HG03571 (cell line): ENCODE data around the gene POLE3.
A peak's percentile ranks its signal among the peaks of the same experiment; 100 is the strongest.
"Not testable (repeated sequence)": the region's sequence is repeated elsewhere in the genome, so short reads cannot be mapped to it uniquely, and the experiment has no call there.

ENCODE experiments used
- ATAC-seq: cut with Tn5 transposase; IDR thresholded peaks from one replicate; pipeline ENCODE4 v1.9.1; 2021; ENCODE audit not compliant: unreplicated experiment

Gene POLE3

DNA sequence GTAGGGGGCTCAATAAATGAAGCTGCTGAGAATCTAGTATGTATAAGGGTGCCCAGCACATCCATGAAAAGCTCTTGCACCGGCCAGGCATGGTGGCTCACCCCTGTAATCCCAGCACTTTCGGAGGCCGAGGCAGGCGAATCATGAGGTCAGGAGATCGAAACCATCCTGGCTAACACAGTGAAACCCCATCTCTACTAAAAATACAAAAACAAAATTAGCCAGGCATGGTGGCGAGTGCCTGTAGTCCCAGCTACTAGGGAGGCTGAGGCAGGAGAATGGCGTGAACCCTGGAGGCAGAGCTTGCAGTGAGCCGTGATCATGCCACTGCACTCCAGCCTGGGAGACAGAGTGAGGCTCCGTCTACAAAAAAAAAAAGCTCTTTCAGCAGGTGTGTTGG, 4.1 kb downstream of the POLE3 start:
- ATAC-seq = not testable (repeated sequence)

DNA sequence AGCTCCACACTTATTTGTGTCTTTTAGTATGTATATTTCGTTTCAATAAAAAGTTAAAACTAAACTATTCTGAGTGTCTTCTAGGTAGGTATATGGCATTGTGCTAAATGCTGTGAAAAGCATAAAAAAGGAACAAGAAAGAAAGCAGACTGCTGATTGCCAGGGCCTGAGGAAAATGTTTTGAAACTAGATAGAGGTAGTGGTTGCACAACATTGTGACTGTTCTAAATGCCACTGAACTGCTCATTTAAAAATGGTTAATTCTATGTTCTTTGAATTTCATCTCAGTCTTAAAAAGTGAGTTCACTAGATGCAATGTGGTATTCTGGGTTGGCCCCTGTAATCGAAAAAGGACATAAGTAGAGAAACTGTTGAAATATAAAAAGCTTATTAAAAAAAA, 6.8 kb downstream of the POLE3 start:
- no peak for ATAC-seq

DNA sequence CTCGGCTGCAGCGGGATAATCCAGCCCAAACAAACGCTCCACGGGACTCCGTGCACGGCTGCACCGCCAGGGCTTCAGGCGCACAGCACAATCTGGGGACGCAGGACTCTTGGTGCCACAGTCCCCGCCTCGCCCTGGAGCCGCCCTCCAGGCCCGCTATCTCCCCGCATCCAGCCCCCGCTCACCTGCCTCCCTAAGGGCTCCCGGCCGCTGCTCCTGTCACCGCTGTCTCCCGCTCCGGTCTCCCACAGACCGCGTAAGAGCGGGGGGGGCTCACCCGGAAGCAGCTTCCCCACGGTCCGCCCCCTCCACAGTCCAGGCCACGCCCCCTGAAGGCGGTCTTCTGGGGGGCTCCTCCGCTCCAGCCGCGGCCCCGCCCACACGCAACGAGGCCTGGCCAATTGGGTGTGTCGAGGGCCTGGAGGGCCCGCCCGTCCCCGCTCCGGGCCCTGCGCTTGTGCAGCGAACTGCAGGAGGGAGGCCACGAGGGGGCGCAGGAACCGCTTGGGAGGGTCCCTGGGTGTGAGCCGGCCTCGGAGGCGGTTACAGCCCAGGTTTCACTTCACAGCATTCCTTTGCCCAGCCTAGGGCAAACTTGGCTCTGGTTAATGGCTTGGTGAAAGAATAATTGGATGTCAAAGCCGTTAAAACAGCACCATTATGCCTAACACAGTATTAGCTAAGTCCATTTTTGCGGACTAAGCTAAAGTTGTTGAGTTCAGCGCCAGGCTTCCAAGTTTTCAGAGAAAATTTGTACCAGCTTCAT, 9.3 kb downstream of the POLE3 start, which contains the start of gene ALAD:
TSS of gene ALAD (minus strand) at position 258 of the 766 bp plus-strand sequence. CDS start 7,725 bp downstream, outside the sequence.
- peak; percentile 99 for ATAC-seq

DNA sequence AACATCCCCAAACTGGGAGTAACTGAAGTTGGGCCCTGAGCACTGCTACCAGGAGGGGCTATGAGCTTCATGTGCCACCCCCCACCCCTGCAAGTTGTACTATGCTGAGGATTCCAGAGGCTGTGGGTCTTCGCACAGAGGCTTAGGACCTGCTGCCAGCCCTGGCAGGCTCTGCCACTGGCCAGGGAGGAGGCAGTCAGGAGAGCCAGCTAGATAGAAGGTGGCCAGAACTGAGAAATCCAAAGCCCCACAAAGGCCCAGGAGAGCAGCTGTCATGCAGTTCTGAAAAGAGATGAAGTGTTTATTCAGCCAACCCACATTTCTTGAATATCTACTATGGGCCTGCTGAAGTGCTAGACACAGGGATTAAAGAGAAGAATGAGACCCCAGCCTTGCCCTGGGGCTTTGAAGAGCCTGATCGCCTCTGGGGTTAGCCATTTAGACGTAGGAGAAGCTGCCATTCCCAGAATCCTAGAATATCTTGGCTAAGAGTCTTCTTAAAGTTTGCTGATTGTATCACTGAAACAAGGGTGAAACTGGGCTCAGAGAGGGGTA, 10.8 kb downstream of the POLE3 start:
- no peak for ATAC-seq

DNA sequence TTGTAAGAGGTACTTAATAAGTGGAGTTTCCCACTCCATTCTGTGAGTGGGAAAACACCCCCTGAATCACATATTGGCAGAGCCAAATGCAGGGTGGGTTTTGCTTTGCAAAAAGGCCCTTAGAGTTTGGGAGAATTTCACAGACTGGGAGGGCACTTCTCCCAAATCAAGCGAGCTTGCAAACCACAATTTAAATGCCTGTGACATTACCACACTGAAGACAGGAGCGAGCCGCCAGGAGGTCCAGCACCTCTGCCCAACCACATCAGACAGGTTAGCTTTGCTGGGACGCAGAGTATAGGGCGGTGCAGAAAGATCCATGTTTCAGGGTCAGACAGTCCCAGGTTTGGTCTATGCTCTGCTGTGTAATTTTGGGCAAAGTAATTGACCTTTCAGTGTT, 11.7 kb downstream of the POLE3 start:
- no peak for ATAC-seq

DNA sequence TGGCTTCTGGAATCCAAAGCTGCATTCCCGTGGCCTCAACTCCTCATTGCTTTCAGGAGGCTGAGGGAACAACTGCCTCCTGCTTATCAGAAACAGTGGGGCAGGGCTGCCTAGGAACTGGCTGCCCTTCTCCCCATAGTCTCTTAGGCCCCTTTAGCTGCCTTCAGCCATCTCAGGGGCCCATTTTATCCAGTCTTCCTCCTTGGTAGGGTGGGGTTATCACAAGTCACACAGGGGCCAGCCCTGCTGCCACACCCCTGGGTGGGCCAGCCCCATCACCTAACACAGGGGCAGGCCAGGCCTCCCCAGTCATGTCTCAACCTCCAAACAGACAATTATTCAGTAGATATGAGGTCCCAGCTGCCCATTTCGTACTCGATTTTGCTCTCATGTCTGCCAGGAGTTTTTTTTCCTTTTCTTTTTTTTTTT, 13.3 kb downstream of the POLE3 start:
- no peak for ATAC-seq

DNA sequence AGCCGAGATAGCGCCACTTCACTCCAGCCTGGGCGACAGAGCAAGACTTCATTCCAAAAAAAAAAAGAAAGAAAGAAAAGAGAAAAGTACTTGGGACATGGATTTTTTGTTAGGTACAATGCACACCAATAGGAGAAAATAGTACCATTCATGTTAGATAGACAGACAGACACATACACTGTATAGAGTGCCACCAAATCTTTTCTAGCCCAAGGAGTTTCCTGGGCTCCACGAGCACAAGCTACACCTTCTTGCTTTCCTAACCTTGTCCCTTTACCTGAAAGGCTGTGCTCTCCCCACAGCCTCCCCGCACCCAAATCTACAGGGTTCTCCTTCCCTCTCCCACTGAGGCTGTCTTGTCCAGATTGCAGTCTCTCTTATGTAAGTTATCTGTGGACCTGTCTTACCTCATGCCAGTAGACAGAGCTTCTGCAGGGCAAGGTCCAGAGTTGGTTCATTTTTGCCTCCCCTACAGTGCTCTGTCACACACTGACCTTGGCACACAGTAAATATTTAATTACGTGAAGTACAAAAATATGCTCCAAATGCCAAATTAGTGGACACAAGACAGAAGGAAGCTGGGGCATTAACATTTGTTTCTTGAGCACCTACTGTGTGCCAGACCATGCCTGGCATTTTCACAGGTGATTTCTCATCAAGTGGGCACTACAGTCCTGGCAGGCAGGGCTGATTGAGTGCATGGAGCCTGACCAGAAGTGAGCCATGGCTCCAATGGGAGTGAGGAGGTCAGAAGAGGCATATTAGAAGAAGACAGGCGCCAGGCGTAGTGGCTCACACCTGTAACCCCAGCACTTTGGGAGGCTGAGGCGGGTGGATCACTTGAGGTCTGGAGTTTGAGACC, 15.2 kb downstream of the POLE3 start:
- no peak for ATAC-seq

DNA sequence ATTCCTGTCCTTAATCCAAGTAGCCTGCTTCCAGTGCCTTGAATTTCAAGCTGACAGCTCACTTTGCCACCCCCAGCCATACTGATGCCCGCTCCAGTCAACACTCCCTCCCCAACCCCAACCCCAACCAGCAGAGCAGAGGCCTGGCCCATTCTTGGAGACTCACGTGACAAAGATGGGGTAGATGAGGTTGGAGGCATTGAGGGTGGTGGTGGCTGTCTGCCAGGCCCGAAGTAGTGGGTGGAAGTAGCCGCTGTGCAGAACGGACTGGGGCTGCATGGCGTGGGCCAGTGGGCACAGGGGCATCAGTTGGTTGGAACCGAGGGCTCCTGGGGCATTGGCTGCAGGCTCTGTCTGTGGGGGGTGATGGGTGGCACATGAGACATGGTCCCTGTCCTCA, 17.2 kb downstream of the POLE3 start:
- ATAC-seq = no peak

DNA sequence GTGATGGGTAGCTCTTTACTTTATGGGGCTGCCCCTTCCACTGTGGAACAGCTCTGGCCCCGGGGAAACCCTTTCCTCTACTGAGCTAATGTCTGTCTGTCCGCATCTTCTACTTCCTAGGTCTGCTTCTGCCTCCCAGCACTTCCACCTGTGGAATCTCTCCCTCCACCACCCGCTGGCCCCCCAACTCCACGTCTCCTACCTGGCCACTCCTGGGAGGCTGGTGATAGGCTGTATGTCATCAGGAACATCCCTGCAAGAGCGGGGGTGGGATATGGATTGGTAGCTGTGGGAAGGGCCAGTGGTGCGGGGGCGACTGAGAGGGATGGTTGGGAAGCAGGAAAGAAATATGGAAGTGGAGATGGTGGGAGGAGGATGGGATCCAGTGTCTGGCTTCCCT, 18.6 kb downstream of the POLE3 start:
- no peak for ATAC-seq

DNA sequence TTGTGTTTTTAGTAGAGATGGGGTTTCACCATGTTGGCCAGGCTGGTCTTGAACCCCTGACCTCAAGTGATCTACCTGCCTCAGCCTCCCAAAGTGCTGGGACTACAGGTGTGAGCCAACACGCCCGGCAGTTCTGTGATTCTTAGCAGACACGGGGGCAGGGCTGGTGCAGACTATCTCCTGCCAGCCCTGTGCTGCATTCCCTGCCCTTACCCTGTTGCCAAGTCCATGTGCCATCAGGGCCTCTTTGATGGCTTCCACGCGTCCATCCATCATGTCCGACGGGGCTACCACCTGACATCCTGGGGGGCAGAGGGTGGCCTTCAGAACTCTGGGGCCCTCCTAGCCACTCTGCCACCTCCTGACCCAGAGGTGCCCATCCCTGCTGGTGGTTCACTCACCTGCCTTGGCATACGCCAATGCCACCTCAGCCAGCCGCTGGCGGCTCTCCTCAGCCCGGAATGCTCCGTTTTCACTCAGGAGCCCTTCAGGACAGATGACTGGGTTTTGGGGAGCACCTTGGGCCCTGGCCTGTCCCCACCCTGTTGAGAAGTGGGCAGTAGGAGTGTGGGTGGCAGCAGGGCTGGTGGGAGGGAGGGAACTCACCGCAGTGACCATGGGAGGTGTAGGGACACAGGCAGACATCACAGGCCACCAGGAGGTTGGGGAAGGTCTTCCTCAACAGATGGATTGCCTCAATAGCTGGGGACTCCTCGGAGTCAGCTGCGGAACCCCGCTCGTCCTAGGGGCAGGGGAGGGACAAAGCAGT, 20.1 kb downstream of the POLE3 start:
- no peak for ATAC-seq

DNA sequence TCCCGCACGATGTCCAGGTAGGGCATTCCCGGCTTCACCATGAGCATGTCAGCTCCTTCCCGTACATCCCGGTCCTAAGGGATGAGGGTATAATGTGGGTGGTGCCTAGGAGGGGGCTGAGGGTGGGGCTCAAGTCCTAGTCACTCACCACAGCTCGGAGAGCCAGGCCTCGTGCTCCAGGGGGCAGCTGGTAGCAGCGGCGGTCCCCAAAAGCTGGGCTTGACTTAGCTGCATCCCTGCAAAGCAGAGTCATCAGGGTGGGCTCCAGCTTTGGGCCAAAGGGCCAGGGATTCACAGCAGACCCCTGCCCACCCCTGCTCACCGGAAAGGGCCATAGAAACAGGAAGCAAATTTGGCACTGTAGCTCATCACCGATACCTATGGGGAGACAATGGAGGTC, 21.0 kb downstream of the POLE3 start:
- ATAC-seq = no peak

DNA sequence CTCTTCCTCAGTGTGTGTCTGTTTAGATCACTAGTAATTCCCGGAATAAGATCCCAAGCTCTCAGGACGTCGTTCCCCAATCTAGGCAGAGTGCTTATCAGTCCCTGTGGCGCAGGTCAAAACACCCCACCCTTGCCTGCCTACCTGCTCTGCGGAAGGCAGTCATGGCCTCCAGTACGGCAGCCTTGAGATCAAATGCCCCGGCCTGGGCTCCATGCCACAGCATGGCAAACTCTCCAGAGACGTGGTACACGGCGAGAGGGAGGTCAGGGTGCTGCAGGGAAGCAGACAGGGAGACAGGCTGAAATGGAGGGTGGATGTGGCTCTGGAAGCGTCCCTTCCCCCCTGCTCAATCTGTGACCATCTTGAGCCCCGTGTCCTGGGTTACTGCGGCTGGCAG, 21.6 kb downstream of the POLE3 start:
- no peak for ATAC-seq

DNA sequence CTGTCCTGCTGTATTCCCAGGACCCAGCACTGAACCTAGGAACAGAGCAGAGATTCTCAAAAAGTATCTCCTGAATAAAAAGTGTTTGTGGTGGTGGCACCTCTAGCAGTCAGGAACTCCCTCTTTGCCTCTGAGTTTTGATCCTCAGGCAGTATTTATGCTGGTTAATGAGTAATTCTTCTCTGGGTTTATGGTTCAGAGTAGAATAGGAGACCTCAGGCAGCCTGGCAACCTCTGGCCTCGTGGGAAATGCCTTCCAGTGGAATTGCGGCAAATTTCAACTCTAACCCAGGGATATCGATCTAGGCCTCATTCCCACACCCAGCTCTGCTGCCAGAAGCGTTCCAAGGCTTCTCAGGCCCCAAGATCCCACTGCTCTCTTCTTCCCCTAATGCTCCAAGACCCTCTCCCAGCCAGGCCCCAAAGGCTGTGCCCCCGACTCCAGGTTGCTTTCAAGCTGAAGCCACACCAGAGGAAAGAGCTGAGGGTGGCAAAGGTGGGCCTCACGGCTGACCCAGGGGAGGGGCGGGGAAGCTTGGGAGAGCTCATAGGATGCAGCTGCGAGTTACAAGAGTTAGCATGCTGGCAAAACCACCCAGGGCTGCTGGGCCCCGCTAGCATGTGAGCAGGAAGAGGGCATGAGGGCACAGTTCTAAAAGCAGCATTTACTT, 22.8 kb downstream of the POLE3 start:
- no peak for ATAC-seq

DNA sequence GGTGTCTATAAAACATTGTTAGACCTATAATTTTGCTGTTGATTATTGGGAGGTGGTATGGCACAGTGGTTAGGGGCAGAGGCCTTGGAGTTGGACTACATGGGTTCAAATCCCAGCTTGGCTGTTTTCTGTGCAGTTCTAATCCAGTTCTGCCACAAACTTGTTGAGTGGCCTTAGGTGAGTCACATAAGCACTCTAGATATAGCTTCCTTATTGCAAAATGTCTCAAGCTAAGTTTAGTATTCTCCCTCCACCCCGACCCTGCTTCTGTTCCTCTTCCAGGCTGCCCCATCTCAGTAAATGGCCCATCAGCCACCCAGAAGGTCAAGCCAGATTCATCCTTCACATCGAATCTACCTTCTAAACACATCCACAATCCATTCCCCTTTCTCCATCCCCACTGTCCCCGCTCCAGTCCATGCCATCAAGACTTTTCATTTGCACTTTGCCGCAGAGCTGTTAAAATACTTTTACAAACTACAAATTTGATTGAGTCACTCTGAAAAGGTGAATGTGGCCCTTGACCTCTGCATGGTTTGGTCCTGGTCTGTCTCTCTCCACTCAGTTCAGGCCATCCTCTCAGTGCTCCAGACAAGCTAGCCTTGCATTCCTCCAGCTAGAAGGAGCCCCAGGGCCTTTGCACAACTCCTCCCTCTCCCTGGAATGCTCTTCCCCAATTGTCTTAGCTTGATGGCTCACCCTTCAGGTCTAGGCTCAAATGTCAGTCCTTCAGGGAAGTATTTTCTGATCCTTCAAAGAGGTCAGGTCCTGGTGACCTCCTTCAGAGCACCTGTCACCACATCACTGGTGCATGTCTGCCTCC, 23.7 kb downstream of the POLE3 start:
- no peak for ATAC-seq

DNA sequence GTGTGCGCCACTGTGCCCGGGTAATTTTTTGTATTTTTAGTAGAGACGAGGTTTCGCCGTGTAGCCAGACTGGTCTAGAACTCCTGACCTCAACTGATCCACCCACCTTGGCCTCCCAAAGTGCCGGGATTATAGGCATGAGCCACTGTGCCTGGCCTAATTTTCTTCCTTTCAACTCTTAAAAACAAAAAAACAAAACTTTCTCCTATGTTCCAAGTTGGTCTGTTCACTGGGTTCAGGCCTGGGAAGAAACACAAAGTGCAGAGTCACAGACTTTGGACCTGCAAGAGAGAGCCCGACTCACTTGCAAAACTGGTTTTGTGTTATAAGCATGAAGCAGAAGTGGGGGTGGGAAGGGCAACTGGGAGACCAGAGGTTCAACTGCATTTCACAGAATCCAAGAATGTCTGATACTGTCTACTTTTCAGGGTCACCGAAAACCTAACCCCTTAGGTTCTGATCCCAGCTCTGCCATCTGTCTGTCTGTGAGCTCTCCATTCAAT, 28.5 kb downstream of the POLE3 start:
- ATAC-seq = no peak

DNA sequence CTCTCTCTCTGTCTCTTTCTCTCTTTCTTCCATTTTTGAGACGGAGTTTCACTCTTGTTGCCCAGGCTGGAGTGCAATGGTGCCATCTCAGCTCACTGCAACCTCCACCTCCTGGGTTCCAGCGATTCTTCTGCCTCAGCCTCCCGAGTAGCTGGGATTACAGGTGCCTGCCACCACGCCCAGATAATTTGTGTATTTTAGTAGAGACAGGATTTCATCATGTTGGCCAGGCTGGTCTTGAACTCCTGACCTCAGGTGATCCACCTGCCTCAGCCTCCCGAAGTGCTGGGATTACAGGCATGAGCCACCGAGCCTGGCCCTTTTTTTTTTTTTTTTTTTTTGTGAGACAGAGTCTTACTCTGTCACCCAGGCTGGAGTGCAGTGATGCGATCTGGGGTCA, 29.0 kb downstream of the POLE3 start:
- ATAC-seq = not testable (repeated sequence)

DNA sequence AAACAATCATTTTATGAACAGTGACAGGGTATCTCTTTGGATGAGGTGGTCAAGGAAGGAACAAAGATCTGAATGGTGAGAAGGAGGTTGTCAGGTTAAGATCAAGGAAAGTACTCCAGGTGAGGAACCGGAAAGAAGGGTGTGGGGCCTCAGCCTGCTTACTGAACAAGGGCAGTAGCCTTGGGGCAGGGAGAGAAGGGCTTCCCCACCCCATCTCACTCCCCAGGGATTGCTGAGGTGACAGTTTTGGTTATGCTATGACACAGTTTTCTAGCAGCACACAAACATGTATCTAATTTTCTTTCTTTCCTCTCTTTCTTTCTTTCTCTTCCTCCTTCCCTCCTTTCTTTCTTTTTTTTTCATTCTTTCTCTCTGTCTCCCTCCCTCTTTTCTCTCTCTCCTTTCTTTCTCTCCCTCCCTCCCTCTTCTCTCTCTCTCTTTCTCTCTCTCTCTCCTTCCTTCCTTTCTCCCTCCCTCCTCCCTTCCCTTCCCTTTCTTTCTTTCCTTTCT, 29.6 kb downstream of the POLE3 start:
- peak; percentile 73 for ATAC-seq

DNA sequence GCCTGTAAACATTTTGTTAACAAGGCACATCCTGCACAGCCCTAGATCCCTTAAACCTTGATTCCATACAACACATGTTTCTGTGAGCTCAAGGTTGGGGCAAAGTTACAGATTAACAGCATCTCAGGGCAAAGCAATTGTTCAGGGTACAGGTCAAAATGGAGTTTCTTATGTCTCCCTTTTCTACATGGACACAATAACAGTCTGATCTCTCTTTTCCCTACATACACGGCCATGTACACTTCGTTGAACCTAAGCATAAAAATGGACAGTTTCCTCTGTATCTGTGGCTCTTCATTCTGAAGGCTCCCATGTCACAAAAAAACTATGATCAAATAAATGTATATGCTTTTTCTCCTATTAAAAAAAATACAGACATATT, 30.7 kb downstream of the POLE3 start:
- not testable (repeated sequence) for ATAC-seq

DNA sequence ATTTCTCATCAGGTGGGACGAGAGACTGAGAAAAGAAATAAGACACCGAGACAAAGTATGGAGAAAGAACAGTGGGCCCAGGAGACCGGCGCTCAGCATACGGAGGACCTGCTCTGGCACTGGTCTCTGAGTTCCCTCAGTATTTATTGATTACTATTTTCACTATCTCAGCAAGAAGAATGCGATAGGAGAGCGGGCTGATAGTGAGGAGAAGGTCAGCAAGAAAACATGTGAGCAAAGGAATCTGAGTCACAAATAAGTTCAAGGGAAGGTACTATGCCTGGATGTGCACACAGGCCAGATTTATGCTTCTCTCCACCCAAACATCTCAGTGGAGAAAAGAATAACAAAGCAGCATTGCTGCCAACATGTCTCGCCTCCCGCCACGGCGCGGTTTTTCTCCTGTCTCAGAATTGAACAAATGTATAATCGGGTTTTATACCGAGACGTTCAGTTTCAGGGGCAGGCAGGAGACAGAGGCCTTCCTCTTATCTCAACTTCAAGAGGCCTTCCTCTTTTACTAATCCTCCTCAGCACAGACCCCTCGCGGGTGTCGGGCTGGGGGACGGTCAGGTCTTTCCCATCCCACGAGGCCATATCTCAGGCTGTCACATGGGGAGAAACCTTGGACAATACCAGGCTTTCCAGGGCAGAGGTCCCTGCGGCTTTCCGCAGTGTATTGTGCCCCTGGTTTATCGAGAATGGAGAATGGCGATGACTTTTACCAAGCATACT, 31.2 kb downstream of the POLE3 start:
- not testable (repeated sequence) for ATAC-seq
